ENCODE results near the gene KLHL28. TPM values are rescaled to one million over a fixed set of nuclear protein-coding genes. Genes with fewer than 3 reads are reported as not detected.

KLHL28 gene
- total and polyA plus RNA-seq, 10 of the 15 experiments (the other 5 are each of a cell fraction or from before 2014, with no cell fraction given) = 2.7 to 9.8 (median 6.2) TPM

- ATAC-seq = no peak
- in situ Hi-C loops (cut with MboI) = no loop called here
- FAIRE-seq = no peak
- no peak for TF ChIP-seq EGR1 (IDR thresholded peaks at IDR 0.05; ENCODE audit: borderline replicate concordance in 1 of 2, low read depth in 2 of 2, low read length in 2 of 2)
- TF ChIP-seq STAT3 (IDR thresholded peaks at IDR 0.05; ENCODE audit: low read depth, low read length) = no peak
- TF ChIP-seq ZNF592 (IDR thresholded peaks at IDR 0.05) = no peak
- TF ChIP-seq E2F4 (IDR thresholded peaks at IDR 0.05; ENCODE audit: low read depth, low read length) = no peak
- TF ChIP-seq HDAC2 (IDR thresholded peaks at IDR 0.05) = no peak
- TF ChIP-seq SIN3A (IDR thresholded peaks at IDR 0.05; ENCODE audit: low read depth, low read length) = no peak
- TF ChIP-seq E2F8 (IDR thresholded peaks at IDR 0.05; ENCODE audit: low read depth, partially characterized antibody) = no peak
- TF ChIP-seq MYC (IDR thresholded peaks at IDR 0.05; ENCODE audit: insufficient read depth, insufficient read length, insufficient replicate concordance, low read length, severe bottlenecking) = no peak
- TF ChIP-seq PAX5 (IDR thresholded peaks at IDR 0.05; ENCODE audit: borderline replicate concordance, low read depth, low read length) = no peak
- TF ChIP-seq ZNF687 (IDR thresholded peaks at IDR 0.05) = no peak
- TF ChIP-seq SPI1 (IDR thresholded peaks at IDR 0.05; ENCODE audit: borderline replicate concordance, insufficient read depth, low read depth, low read length) = no peak
- TF ChIP-seq IKZF1 (conservative IDR thresholded peaks at IDR 0.05) = no peak
Measured at GRCh38 chr14:44937547-44937946, 24.2 kb downstream of the KLHL28 start.

More at GRCh38 chr14:44937547-44937946, 24.2 kb downstream of the KLHL28 start:
- ChIA-PET POLR2A (no interaction called here), RAD21 (ENCODE audit: unreplicated experiment) (no interaction called here), CTCF (no interaction called here), SMC1A (ENCODE audit: uncharacterized antibody, unreplicated experiment) (interaction anchor here (1.2 kb wide), 1 partner anchor 12 kb away, joined by 4 read pairs; no protein-coding TSS in a partner anchor)
- Histone ChIP-seq H3K4me1 (ENCODE audit: control insufficient read depth, insufficient read depth, low read length) (no peaks in the 10 kb centered on the region), H3K4me2 (ENCODE audit: control insufficient read depth, insufficient read depth) (no peak overlapping the region), H2AFZ (ENCODE audit: control insufficient read depth, low read depth, low read length) (no peak overlapping the region), H3K9ac (ENCODE audit: control insufficient read depth, insufficient read depth, low read length) (no peak overlapping the region), H4K20me1 (ENCODE audit: control insufficient read depth, insufficient read depth) (no peaks in the 10 kb centered on the region), H3K9me3 (replicated peaks; ENCODE audit: control insufficient read depth, insufficient read depth, low read length) (no peaks in the 10 kb centered on the region; the same call in 2 of the 3 replicates), H3K27me3 (replicated peaks in 1 of 2; ENCODE audit: control insufficient read depth in 2 of 2, insufficient read depth in 2 of 2, low read length in 1 of 2) (no peaks in the 10 kb centered on the region), H3K79me2 (ENCODE audit: control insufficient read depth, insufficient read depth, low read length) (no peaks in the 10 kb centered on the region), H3K27ac (ENCODE audit: control insufficient read depth, insufficient read depth) (no peak overlapping the region), H3K36me3 (ENCODE audit: control insufficient read depth in 2 of 2, insufficient read depth in 2 of 2, low read length in 1 of 2) (peaks cover 0 to 15% of the 10 kb centered on the region in 2 experiments; a peak in 2 of 4 replicates), H3K4me3 (no peak overlapping the region)
- DNase-seq (ENCODE audit: low read depth, low spot score) = no peak
- BruUV-seq (replicated peaks) = no TSS peak
- 100% methylated on average over 2 of the region's 2 CpGs for WGBS (ENCODE audit: insufficient coverage, insufficient replicate concordance, low lambda C conversion rate, missing lambda C conversion rate)
- intact Hi-C loops (cut with micrococcal nuclease; ENCODE audit: unreplicated experiment) = no loop called here

Measured in GM12878 (cell line).